HFFc6 (cell line): ENCODE results near the gene SLC34A3. TPM values are rescaled to one million over a fixed set of nuclear protein-coding genes. Genes with fewer than 3 reads are reported as not detected.

ENCODE experiments used
- DNase-seq: peaks from one replicate; pipeline ENCODE4 v3.0.0-alpha.2; 2018
- H3K27ac Mint-ChIP-seq: 2 replicates; pipeline ENCODE4 v1.8.0; 2020; ENCODE audit warnings: mild to moderate bottlenecking, mixed read lengths
- H3K27me3 Mint-ChIP-seq: 2 replicates; pipeline ENCODE4 v1.8.0; 2021; ENCODE audit warnings: mild to moderate bottlenecking, moderate library complexity, mixed read lengths; ENCODE audit not compliant: insufficient read depth
- H3K36me3 Mint-ChIP-seq: 2 replicates; pipeline ENCODE4 v1.8.0; 2021; ENCODE audit warnings: low read depth, mixed read lengths
- H3K4me1 Mint-ChIP-seq: 2 replicates; pipeline ENCODE4 v1.8.0; 2020; ENCODE audit warnings: low read depth, mixed read lengths
- H3K4me3 Mint-ChIP-seq: 2 replicates; pipeline ENCODE4 v1.8.0; 2020; ENCODE audit warnings: mild to moderate bottlenecking, moderate library complexity, mixed read lengths
- H3K9me3 Mint-ChIP-seq: 2 replicates; pipeline ENCODE4 v1.8.0; 2020; ENCODE audit warnings: mild to moderate bottlenecking, mixed read lengths
- total RNA-seq, 6 experiments: library from RNA; stranded (reverse); fragmentation: NEBNext Ultra II Directional; extraction: Animal tissue kit (Norgen Biotek cat#: 25700); gene quantifications; 2 replicates in 1 of 6; 3 replicates in 5 of 6; pipeline ENCODE4 v1.2.3, GENCODE V29; 2021
- TF ChIP-seq, protein P1 (sequence below): fragments of 200-600 bp; sonication (generic); IDR thresholded peaks from 2 replicates; pipeline ENCODE4 v1.5.0; 2021; ENCODE audit warnings: antibody characterized with exemption, mild to moderate bottlenecking

SLC34A3 gene
- total RNA-seq, 6 experiments from 2014 or later: not detected

- Mint-ChIP-seq H3K27me3 (peaks cover 24% of the 10 kb centered on the region), H3K4me1 (peaks cover 24% of the 10 kb centered on the region), H3K36me3 (peaks cover 21% of the 10 kb centered on the region), H3K27ac (0 out of 2 replicates have a peak overlapping the region, but pooled peaks have one; percentile 52), H3K9me3 (peaks cover 11% of the 10 kb centered on the region), H3K4me3 (peak overlapping the region; percentile 94)
- TF ChIP-seq, protein P1, sequence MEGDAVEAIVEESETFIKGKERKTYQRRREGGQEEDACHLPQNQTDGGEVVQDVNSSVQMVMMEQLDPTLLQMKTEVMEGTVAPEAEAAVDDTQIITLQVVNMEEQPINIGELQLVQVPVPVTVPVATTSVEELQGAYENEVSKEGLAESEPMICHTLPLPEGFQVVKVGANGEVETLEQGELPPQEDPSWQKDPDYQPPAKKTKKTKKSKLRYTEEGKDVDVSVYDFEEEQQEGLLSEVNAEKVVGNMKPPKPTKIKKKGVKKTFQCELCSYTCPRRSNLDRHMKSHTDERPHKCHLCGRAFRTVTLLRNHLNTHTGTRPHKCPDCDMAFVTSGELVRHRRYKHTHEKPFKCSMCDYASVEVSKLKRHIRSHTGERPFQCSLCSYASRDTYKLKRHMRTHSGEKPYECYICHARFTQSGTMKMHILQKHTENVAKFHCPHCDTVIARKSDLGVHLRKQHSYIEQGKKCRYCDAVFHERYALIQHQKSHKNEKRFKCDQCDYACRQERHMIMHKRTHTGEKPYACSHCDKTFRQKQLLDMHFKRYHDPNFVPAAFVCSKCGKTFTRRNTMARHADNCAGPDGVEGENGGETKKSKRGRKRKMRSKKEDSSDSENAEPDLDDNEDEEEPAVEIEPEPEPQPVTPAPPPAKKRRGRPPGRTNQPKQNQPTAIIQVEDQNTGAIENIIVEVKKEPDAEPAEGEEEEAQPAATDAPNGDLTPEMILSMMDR: no peak; the same call in 1 of the 2 replicates
- DNase-seq: no peak
These were observed 14.1 kb downstream of the SLC34A3 start for GRCh38 chr9:137244486-137245449.

DNA sequence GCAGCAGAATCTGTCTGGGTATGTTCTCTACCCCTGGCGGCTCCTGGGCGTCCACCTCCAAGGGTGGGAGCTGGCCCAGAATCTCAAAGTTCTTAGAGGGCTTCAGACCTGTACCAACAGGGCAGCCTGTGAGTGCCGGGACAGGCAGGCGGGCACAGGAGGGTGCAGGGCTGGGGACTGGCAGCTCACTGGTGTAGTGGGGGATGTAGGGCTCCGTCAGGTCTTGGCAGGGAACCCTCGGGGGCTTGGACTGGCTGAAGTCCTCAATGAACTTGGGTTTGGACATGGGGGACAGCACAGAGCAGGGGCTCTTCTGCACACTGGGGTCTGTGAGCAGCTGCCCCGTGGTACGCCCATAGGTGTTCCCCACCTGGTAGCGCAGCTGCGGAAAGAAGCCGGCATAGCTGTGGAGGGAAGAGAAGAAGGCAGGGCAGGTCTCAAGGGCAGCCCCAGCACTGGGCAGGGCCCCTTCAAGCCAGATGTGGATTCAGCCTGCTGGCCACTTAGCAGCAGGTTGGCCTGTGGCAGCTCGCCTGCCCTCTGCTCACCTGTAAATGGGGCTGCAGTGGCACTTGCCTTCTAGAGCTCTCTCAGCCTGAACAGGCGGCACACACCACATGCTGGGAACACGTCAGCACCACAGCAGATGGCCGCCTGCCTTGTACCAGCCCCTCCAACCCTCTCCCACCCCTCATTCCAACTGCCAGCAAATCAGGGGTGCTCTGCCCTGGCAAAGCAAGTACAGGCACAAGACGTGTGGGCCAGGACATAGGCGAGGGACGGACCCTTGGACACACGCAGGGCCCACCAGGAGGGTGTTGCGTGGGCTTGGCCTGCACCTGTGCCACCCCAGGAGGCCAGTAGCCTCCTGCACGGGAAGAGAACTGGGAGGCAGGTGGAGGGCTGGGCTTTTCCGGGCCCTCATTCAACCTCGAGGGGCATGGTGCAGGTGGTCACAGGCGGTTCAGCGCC, 15.0 kb downstream of the SLC34A3 start:
- DNase-seq: no peak
- Mint-ChIP-seq H3K27me3 (peaks cover 24% of the 10 kb centered on the region), H3K36me3 (peaks cover 21% of the 10 kb centered on the region)

DNA sequence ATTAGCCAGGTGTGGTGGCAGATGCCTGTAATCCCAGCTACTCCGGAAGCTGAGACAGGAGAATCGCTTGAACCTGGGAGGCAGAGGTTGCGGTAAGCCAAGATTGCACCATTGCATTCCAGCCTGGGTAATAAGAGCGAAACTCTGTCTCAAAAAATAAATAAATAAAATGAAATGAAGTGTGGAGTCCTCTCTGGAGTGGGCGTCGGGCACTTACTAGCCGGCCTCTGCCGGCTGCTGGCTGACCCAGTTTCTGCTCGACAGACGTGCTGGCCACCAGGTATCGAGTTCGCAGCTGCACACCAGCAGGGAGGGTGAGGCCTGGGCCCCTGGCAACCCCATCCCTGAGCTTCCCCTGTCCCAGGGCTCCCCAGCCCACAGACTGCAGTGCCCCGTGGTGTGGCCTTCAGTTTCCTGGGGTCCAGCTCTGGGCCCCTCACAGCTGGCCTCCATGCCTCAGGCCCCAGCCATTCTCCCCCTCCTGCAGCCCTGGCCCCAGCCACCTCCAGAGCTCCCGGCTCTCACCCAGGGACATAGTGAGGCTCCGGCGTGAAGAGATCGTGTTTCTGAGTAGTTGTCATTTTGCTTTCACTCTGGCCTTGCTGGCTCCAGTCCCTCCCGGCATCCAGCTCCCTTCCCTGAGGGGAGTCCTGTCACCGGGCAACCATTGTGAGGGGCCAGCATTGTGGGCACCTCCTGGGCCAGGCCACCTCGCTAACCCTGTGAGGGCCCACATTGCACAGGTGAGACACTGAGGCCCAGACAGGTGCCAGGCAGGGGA, 16.6 kb downstream of the SLC34A3 start:
- H3K27ac Mint-ChIP-seq: no peak overlapping the region
- H3K27me3 Mint-ChIP-seq: peaks cover 15% of the 10 kb centered on the region
- no peak overlapping the region for H3K4me3 Mint-ChIP-seq
- no peak for DNase-seq
- TF ChIP-seq, protein P1: no peak
- peaks cover 16% of the 10 kb centered on the region for H3K36me3 Mint-ChIP-seq
- peaks cover 21% of the 10 kb centered on the region for H3K4me1 Mint-ChIP-seq
- H3K9me3 Mint-ChIP-seq: peaks cover 1% of the 10 kb centered on the region; the same call in 1 of the 2 replicates

More for the DNA sequence above, 15.0 kb downstream of the SLC34A3 start:
- TF ChIP-seq, protein P1: no peak
- Mint-ChIP-seq H3K4me1 (peaks cover 24% of the 10 kb centered on the region), H3K27ac (no peak overlapping the region; the same call in 1 of the 2 replicates), H3K4me3 (no peak overlapping the region), H3K9me3 (peaks cover 11% of the 10 kb centered on the region)

GRCh38 chr9:137247916-137248175, 17.1 kb downstream of the SLC34A3 start:
- Mint-ChIP-seq H3K27ac (no peak overlapping the region), H3K9me3 (no peaks in the 10 kb centered on the region), H3K4me1 (peaks cover 15% of the 10 kb centered on the region), H3K27me3 (peaks cover 10% of the 10 kb centered on the region), H3K36me3 (peaks cover 11% of the 10 kb centered on the region), H3K4me3 (no peak overlapping the region)
- TF ChIP-seq, protein P1: no peak
- no peak for DNase-seq
